Fibroblast of lung (primary cell): ENCODE results near the gene HIVEP3. TPM values are rescaled to one million over a fixed set of nuclear protein-coding genes. Genes with fewer than 3 reads are reported as not detected.
A peak's percentile ranks its signal among the peaks of the same experiment; 100 is the strongest.

ENCODE experiments used
- DNase-seq, 2 donors: peaks; one replicate each; pipeline versions ENCODE4 v3.0.0 to v3.0.0-alpha.2; 2010; ENCODE audit warnings: low read depth in 2 of 2
- H2AFZ ChIP-seq: 2 replicates; pipeline ENCODE4 v1.5.1; 2012; ENCODE audit warnings: low read length, control low read depth, inconsistent platforms
- H3K27ac ChIP-seq: 2 replicates; pipeline ENCODE4 v1.5.1; 2011; ENCODE audit warnings: low read length, control low read depth; ENCODE audit not compliant: insufficient read depth
- H3K27me3 ChIP-seq: 2 replicates; pipeline ENCODE4 v1.5.1; 2011; ENCODE audit warnings: mild to moderate bottlenecking, low read length; ENCODE audit not compliant: control insufficient read depth, insufficient read depth
- H3K36me3 ChIP-seq: 2 replicates; pipeline ENCODE4 v1.5.1; 2011; ENCODE audit warnings: low read length; ENCODE audit not compliant: control insufficient read depth, insufficient read depth
- H3K4me1 ChIP-seq: 2 replicates; pipeline ENCODE4 v1.5.1; 2011; ENCODE audit warnings: low read length; ENCODE audit not compliant: control insufficient read depth, insufficient read depth; ENCODE audit errors: extremely low read depth
- H3K4me2 ChIP-seq: 2 replicates; pipeline ENCODE4 v1.5.1; 2011; ENCODE audit warnings: low read length, control low read depth; ENCODE audit not compliant: insufficient read depth; ENCODE audit errors: extremely low read depth
- H3K4me3 ChIP-seq, 4 experiments: fragments of 200-600 bp in 1 of 4; sonication (generic) in 1 of 4; replicated peaks in 1 of 4; 2 replicates each; pipeline ENCODE4 v1.5.1; 2011 to 2016; ENCODE audit warnings: low read length in 4 of 4, low read depth in 3 of 4, mild to moderate bottlenecking in 3 of 4, control low read depth in 2 of 4, inconsistent platforms in 1 of 4, mixed read lengths in 1 of 4; ENCODE audit not compliant: insufficient read depth in 1 of 4; ENCODE audit errors: control extremely low read depth in 1 of 4
- H3K79me2 ChIP-seq: 2 replicates; pipeline ENCODE4 v1.5.1; 2012; ENCODE audit warnings: mild to moderate bottlenecking, low read length, inconsistent platforms; ENCODE audit not compliant: control insufficient read depth, insufficient read depth
- H3K9ac ChIP-seq: 2 replicates; pipeline ENCODE4 v1.5.1; 2011; ENCODE audit warnings: mild to moderate bottlenecking, low read length, control low read depth; ENCODE audit not compliant: insufficient read depth
- H3K9me3 ChIP-seq: 2 replicates; pipeline ENCODE4 v1.5.1; 2012; ENCODE audit warnings: low read depth, low read length; ENCODE audit not compliant: control insufficient read depth, insufficient read depth
- H4K20me1 ChIP-seq: 2 replicates; pipeline ENCODE4 v1.5.1; 2011; ENCODE audit warnings: low read length; ENCODE audit not compliant: control insufficient read depth, insufficient read depth; ENCODE audit errors: extremely low read depth
- EZH2 ChIP-seq: IDR thresholded peaks from 2 replicates; pipeline ENCODE4 v1.5.1; 2012; ENCODE audit warnings: low read length, control low read depth, mild to moderate bottlenecking; ENCODE audit errors: missing control alignments
- polyA plus RNA-seq, 2 donors: library from polyadenylated mRNA; depleted of rRNA in 1 of 2; stranded (reverse) in 1 of 2; unstranded in 1 of 2; fragments of >200 nt; gene quantifications; 2 replicates each; pipeline ENCODE4 v1.2.1, GENCODE V29; 2011 to 2012; ENCODE audit warnings: missing spikeins in 1 of 2
- total RNA-seq: library from RNA; depleted of rRNA; stranded (reverse); fragments of >200 nt; gene quantifications from 2 replicates; pipeline ENCODE4 v1.2.1, GENCODE V29; 2014
- TF ChIP-seq, protein P1 (sequence below), 2 donors: IDR thresholded peaks in 1 of 2; conservative IDR thresholded peaks in 1 of 2; 1 replicate in 1 of 2; 2 replicates in 1 of 2; pipeline ENCODE4 v1.5.1; 2011 to 2012; ENCODE audit warnings: low read length in 2 of 2, control low read depth in 1 of 2, inconsistent platforms in 1 of 2, low read depth in 1 of 2, mild to moderate bottlenecking in 1 of 2

The HIVEP3 gene
- total and polyA plus RNA-seq, 2 donors (not counting 1 experiment from before 2014, with no cell fraction given), result 0.83 to 3.2 TPM

- no peak within 1 kb of the TSS for H2AFZ ChIP-seq
- H4K20me1 ChIP-seq, result no peaks in the 10 kb centered on the region
- no peaks in the 10 kb centered on the region for H3K79me2 ChIP-seq
- no peak within 1 kb of the TSS for H3K27ac ChIP-seq
- no peaks in the 10 kb centered on the region for H3K36me3 ChIP-seq
- H3K4me3 ChIP-seq, result no peak within 1 kb of the TSS
- H3K27me3 ChIP-seq, result no peaks in the 10 kb centered on the region
- no peaks in the 10 kb centered on the region for H3K4me1 ChIP-seq
- H3K9ac ChIP-seq, result no peak within 1 kb of the TSS
- no peak within 1 kb of the TSS for H3K4me2 ChIP-seq
- H3K9me3 ChIP-seq, result no peaks in the 10 kb centered on the region
- TF ChIP-seq, protein P1, sequence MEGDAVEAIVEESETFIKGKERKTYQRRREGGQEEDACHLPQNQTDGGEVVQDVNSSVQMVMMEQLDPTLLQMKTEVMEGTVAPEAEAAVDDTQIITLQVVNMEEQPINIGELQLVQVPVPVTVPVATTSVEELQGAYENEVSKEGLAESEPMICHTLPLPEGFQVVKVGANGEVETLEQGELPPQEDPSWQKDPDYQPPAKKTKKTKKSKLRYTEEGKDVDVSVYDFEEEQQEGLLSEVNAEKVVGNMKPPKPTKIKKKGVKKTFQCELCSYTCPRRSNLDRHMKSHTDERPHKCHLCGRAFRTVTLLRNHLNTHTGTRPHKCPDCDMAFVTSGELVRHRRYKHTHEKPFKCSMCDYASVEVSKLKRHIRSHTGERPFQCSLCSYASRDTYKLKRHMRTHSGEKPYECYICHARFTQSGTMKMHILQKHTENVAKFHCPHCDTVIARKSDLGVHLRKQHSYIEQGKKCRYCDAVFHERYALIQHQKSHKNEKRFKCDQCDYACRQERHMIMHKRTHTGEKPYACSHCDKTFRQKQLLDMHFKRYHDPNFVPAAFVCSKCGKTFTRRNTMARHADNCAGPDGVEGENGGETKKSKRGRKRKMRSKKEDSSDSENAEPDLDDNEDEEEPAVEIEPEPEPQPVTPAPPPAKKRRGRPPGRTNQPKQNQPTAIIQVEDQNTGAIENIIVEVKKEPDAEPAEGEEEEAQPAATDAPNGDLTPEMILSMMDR (conservative IDR thresholded peaks at IDR 0.05 in 1 of 2, IDR thresholded peaks at IDR 0.05 in 1 of 2; ENCODE audit: low read depth in 1 of 2, low read length in 2 of 2), result peak in 1 of 2 donors; percentile 40
- TF ChIP-seq EZH2, result no peak
- DNase-seq, result no peak
Measured at GRCh38 chr1:41484402-41485241, 434.1 kb downstream of the HIVEP3 start, which contains the start of gene EDN2. Gene EDN2 (minus strand): TSS chr1:41484683. CDS start chr1:41484601, 82 bp downstream.

- Histone ChIP-seq H3K4me1 (no peaks in the 10 kb centered on the region), H2AFZ (no peak overlapping the region), H3K4me2 (no peak overlapping the region), H4K20me1 (no peaks in the 10 kb centered on the region), H3K79me2 (no peaks in the 10 kb centered on the region), H3K9me3 (no peaks in the 10 kb centered on the region), H3K36me3 (no peaks in the 10 kb centered on the region), H3K4me3 (no peak overlapping the region), H3K9ac (no peak overlapping the region), H3K27ac (no peak overlapping the region), H3K27me3 (no peaks in the 10 kb centered on the region)
- TF ChIP-seq, protein P1 (conservative IDR thresholded peaks at IDR 0.05 in 1 of 2, IDR thresholded peaks at IDR 0.05 in 1 of 2; ENCODE audit: low read depth in 1 of 2, low read length in 2 of 2), result no peak
- TF ChIP-seq EZH2, result no peak
- no peak for DNase-seq
Measured at GRCh38 chr1:41483960-41484401, 434.7 kb downstream of the HIVEP3 start.

GRCh38 chr1:41483001-41483850, 435.5 kb downstream of the HIVEP3 start:
- Histone ChIP-seq H2AFZ (no peak overlapping the region), H3K4me2 (no peak overlapping the region), H3K27me3 (no peaks in the 10 kb centered on the region), H3K9me3 (no peaks in the 10 kb centered on the region), H3K9ac (no peak overlapping the region), H3K79me2 (no peaks in the 10 kb centered on the region), H3K27ac (no peak overlapping the region), H4K20me1 (no peaks in the 10 kb centered on the region), H3K36me3 (no peaks in the 10 kb centered on the region), H3K4me1 (no peaks in the 10 kb centered on the region), H3K4me3 (no peak overlapping the region)
- DNase-seq, result no peak
- no peak for TF ChIP-seq EZH2
- TF ChIP-seq, protein P1 (conservative IDR thresholded peaks at IDR 0.05 in 1 of 2, IDR thresholded peaks at IDR 0.05 in 1 of 2; ENCODE audit: low read depth in 1 of 2, low read length in 2 of 2), result no peak
